22Rv1 (cell line): ENCODE data around the gene CISD1.

Experiments used
- CTCF ChIP-seq: fragments of 450-650 bp; IDR thresholded peaks from 2 replicates; pipeline ENCODE4 v1.5.1; 2017; ENCODE audit warnings: mild to moderate bottlenecking
- ZFX ChIP-seq: fragments of 450-650 bp; IDR thresholded peaks from 2 replicates; pipeline ENCODE4 v1.6.1; 2017; ENCODE audit warnings: antibody characterized with exemption, borderline replicate concordance

GRCh38 chr10:58282615-58283014 lies 13.7 kb downstream of the CISD1 start:
- TF ChIP-seq CTCF (no peak), ZFX (no peak)
